ENCODE results near the gene NKAIN2. TPM values are rescaled to one million over a fixed set of nuclear protein-coding genes. Genes with fewer than 3 reads are reported as not detected.

The NKAIN2 gene
- total RNA-seq, 1 donor from 2014 or later, result not detected

- no peak for DNase-seq (ENCODE audit: low read depth)
- Histone ChIP-seq H3K27me3 (ENCODE audit: control insufficient read depth, insufficient read depth, low read length) (no peaks in the 10 kb centered on the region), H3K36me3 (ENCODE audit: control insufficient read depth, insufficient read depth, low read length) (no peaks in the 10 kb centered on the region), H3K4me3 (ENCODE audit: low read depth, low read length) (no peak overlapping the region)
- TF ChIP-seq CTCF (IDR thresholded peaks at IDR 0.05; ENCODE audit: insufficient read depth, low read length, poor library complexity, severe bottlenecking), result no peak
These were observed 939.3 kb downstream of the NKAIN2 start for GRCh38 chr6:124742971-124743370.

- DNase-seq (ENCODE audit: low read depth), result no peak
- Histone ChIP-seq H3K4me3 (ENCODE audit: low read depth, low read length) (no peak overlapping the region), H3K36me3 (ENCODE audit: control insufficient read depth, insufficient read depth, low read length) (no peaks in the 10 kb centered on the region), H3K27me3 (ENCODE audit: control insufficient read depth, insufficient read depth, low read length) (no peaks in the 10 kb centered on the region)
- no peak for TF ChIP-seq CTCF (IDR thresholded peaks at IDR 0.05; ENCODE audit: insufficient read depth, low read length, poor library complexity, severe bottlenecking)
These were observed 939.8 kb downstream of the NKAIN2 start for GRCh38 chr6:124743420-124743819.

- no peak for DNase-seq (ENCODE audit: low read depth)
- Histone ChIP-seq H3K27me3 (ENCODE audit: control insufficient read depth, insufficient read depth, low read length) (no peaks in the 10 kb centered on the region), H3K36me3 (ENCODE audit: control insufficient read depth, insufficient read depth, low read length) (no peaks in the 10 kb centered on the region), H3K4me3 (ENCODE audit: low read depth, low read length) (no peak overlapping the region)
- TF ChIP-seq CTCF (IDR thresholded peaks at IDR 0.05; ENCODE audit: insufficient read depth, low read length, poor library complexity, severe bottlenecking), result no peak
These were observed 943.7 kb downstream of the NKAIN2 start for GRCh38 chr6:124747349-124747748.

- Histone ChIP-seq H3K4me3 (ENCODE audit: low read depth, low read length) (no peak overlapping the region), H3K27me3 (ENCODE audit: control insufficient read depth, insufficient read depth, low read length) (no peaks in the 10 kb centered on the region), H3K36me3 (ENCODE audit: control insufficient read depth, insufficient read depth, low read length) (no peaks in the 10 kb centered on the region)
- no peak for TF ChIP-seq CTCF (IDR thresholded peaks at IDR 0.05; ENCODE audit: insufficient read depth, low read length, poor library complexity, severe bottlenecking)
- DNase-seq (ENCODE audit: low read depth), result no peak
These were observed 945.1 kb downstream of the NKAIN2 start for GRCh38 chr6:124748778-124749177.

GRCh38 chr6:124753001-124753400 is 949.3 kb downstream of the NKAIN2 start:
- no peak for TF ChIP-seq CTCF (IDR thresholded peaks at IDR 0.05; ENCODE audit: insufficient read depth, low read length, poor library complexity, severe bottlenecking)
- DNase-seq (ENCODE audit: low read depth), result no peak
- no peak overlapping the region for H3K4me3 ChIP-seq (ENCODE audit: low read depth, low read length)

GRCh38 chr6:124753562-124754105 is 950.0 kb downstream of the NKAIN2 start:
- Histone ChIP-seq H3K4me3 (ENCODE audit: low read depth, low read length) (no peak overlapping the region), H3K27me3 (ENCODE audit: control insufficient read depth, insufficient read depth, low read length) (no peaks in the 10 kb centered on the region), H3K36me3 (ENCODE audit: control insufficient read depth, insufficient read depth, low read length) (no peaks in the 10 kb centered on the region)
- TF ChIP-seq CTCF (IDR thresholded peaks at IDR 0.05; ENCODE audit: insufficient read depth, low read length, poor library complexity, severe bottlenecking), result no peak
- DNase-seq (ENCODE audit: low read depth), result no peak

More at GRCh38 chr6:124753001-124753400, 949.3 kb downstream of the NKAIN2 start:
- Histone ChIP-seq H3K36me3 (ENCODE audit: control insufficient read depth, insufficient read depth, low read length) (no peaks in the 10 kb centered on the region), H3K27me3 (ENCODE audit: control insufficient read depth, insufficient read depth, low read length) (no peaks in the 10 kb centered on the region)

Data from kidney epithelial cell (primary cell).